Stimulated activated CD8-positive, alpha-beta memory T cell treated with anti-CD3 and anti-CD28 coated beads, Interleukin-15, amount 100 ng/mL, for 48 hours (primary cell): ENCODE measurements around the gene TESPA1.
A peak's percentile ranks its signal among the peaks of the same experiment; 100 is the strongest.
"Not testable (repeated sequence)": the region's sequence is repeated elsewhere in the genome, so short reads cannot be mapped to it uniquely, and the experiment has no call there.

ENCODE experiments used
- DNase-seq, 2 donors: peaks; one replicate each; pipeline ENCODE4 v3.0.0-alpha.2; 2020; ENCODE audit warnings: low read depth in 2 of 2

TESPA1 gene

DNA sequence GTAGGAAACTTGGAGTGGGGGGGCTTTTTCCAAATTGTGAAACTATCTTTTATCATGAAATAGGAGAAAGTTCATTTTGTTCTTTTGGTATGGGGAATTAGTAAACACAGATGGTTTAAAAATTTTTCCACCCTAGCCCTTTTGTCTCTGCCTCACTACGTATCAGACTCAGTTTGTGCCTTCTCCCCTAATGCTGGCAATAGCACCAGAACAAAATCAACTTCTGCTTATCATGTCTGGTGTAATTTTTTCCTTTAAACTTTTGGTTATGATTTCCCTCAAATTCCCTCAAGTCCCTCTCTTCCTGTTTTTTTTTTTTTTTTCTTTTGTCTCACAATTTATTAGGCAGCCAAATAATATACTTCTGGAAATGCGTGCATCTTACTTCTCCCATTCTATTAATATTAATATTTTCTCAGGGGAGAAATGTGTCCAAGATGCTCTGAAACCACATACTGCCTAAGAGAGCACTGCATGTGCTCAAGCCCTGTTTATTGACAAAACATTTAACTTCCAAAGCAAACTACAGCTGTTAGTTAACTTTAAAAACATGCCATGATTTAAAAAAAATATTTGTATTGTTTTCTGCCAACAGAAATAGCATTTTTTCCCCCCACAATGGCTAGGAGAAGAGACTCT lies 35.4 kb downstream of the TESPA1 start:
- DNase-seq = no peak

DNA sequence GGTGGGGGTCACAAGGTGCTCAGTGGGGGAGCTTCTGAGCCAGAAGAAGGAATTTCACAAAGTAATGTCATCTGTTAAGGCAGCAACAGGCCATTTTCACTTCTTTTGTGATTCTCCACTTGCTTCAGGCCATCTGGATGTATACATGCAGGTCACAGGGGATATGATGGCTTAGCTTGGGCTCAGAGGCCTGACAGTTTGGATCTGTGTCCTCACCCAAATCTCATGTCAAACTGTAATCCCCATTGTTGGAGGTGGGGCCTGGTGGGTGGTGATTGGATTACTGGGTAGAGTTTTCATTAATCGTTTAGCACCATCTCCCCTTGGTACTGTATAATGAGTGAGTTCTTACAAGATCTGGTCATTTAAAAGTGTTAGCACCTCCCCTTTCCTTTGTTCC lies 36.4 kb downstream of the TESPA1 start:
- DNase-seq = no peak

DNA sequence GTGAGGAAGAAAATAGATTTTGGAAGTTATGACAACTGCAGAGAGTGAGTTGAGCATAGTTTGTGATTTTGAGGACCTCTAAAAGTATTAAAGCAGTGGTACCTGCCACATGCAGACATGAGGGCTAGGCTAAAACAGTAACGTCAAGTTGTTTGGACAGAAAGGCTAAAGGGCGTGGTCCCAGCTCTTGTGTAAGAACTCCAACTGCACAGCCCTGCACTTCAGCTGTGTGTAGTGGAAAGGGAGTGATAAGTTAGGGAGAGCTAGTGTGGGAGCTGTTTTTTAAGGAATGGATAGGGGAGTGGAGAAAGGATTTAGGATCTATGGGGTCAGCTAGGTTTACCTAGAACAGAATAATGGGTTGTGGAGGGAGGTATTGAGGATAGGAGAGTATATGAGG lies 39.5 kb downstream of the TESPA1 start:
- DNase-seq = no peak

DNA sequence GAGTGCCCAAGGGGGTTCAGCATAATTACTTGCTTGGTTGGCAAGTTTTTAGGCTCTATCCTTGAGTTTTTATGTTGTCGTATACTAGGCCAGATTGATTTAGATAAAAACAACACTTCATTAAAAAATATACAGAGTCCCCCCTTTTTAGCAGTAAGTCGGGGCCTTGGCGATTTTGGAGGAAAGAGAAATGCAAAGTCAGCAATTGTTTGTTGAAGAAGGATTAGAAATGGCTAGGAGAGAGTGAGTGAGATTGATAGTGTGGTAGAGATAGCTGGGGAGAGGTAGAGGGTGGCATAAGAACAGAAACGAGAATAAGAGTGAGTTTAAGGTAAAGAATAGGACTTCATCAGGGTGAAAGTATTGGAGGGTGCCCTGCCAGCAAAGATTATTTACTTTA lies 41.3 kb downstream of the TESPA1 start:
- not testable (repeated sequence) for DNase-seq

DNA sequence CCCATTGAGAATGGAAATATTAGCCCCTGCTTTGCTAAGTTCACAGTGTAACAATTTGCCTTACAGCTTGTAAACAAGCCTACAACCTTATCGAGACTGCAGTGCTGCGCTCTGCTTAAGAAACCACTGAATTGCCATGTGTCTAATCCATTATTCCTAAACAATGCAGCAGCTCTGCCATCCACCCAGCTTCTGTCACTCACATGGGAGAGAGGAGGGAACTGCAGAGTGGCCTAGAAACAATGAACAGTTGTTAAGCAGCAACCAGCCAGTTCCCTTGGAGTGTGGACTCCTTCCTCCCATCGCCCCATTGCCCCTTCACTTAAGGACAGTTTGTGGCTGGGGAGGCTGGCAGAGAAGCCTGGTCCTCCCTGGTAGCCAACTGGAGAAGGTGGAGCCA lies 42.9 kb downstream of the TESPA1 start:
- DNase-seq = no peak

GRCh38 chr12:54940727-54941315 lies 43.7 kb downstream of the TESPA1 start:
- no peak for DNase-seq

DNA sequence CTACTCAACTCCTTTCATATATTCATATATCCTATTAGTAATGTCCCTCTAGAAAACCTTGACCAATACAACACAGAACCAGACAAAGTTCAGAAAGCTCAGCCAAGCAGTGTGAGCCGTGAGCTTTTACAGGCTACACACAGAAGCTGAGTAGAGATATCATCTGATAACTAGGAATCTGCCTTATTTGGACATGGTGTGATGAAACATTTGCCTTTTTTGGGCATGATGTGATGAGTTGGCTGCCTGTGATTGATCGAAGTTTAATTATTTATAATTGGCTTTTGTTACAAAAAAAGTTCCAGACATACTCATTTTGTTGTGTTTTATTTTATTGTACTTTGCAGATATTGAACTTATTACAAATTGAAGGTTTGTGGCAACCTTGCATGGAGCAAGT lies 46.6 kb downstream of the TESPA1 start:
- no peak for DNase-seq

DNA sequence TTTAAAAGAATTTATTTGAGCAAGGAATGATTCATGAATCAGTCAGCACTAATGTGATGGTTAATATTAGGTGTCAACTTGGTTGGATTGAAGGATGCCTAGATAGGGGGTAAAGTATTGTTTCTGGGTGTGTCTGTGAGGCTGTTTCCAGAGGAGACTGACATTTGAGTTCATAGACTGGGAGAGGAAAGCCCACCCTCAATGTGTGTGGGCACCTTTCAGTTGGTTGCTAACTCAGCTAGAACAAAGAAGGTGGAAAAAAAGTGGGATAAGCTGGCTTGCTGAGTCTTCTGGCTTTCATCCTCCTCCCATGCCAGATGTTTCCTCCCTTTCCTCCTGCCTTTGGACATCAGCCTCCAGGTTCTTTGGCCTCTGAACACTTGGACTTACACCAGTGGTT lies 47.2 kb downstream of the TESPA1 start:
- DNase-seq = no peak

DNA sequence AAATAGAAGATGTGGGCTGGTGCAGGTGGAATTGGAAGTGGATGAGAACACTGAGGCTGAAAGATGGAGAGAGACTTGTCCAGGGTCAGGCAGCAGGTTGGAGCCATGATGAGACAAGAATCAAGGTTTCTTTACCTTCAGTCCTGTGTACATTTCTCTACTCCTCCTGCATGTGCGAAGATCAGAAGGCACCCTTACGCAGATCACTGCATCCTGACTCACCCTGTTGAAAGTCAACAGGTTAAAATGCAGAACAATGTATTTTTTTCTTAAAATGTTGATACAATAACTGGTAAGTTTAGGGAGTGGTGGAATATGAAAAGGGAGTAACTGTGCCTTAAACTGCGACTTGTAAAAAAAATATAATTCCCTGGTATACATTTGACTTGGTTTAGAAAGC lies 47.8 kb downstream of the TESPA1 start:
- no peak for DNase-seq

- DNase-seq = peak in 1 of 2 donors; percentile 34
Measured at GRCh38 chr12:54935235-54935951, 49.2 kb downstream of the TESPA1 start.

GRCh38 chr12:54934419-54934818 lies 50.1 kb downstream of the TESPA1 start:
- no peak for DNase-seq

DNA sequence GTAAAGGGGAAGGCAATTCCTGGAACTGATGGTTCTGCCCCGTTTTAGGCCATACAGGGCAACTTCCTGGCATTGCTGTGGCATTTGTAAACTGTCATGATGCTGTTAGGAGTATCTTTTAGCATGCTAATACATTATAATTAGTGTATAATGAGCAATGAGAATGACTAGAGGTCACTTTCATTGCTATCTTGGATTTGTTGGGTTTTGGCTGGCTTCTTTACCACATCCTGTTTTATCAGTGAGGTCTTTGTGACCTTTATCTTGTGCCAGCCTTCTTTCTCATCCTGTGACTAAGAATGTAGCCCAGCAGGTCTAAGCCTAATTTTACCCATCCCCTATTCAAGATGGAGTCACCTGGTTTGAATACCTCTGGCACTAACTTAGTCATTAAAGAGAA lies 51.2 kb downstream of the TESPA1 start:
- no peak for DNase-seq

GRCh38 chr12:54932691-54933090 lies 51.9 kb downstream of the TESPA1 start:
- no peak for DNase-seq

- DNase-seq = no peak
Measured at GRCh38 chr12:54932038-54932437, 52.5 kb downstream of the TESPA1 start.

DNA sequence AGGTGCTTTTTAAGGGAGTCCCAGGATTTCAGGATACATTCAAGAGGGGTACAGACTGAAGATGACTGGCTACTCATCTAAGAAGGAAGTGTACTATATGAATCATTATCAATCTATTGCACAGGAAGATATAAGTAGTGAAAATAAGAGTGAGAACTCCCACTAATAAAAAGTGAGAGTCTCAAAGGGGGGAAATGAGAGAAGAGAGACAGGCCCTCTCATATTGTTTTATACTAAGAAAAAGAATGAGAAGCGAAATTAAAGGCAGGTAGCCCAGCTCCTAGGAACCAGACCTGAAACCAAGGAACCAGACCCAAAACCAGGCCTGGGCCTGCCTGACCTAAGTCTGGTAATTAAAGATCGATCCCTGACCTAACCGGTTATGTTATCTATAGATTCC lies 54.6 kb downstream of the TESPA1 start:
- no peak for DNase-seq

- DNase-seq = no peak
Measured at GRCh38 chr12:54926246-54926645, 58.3 kb downstream of the TESPA1 start.

DNA sequence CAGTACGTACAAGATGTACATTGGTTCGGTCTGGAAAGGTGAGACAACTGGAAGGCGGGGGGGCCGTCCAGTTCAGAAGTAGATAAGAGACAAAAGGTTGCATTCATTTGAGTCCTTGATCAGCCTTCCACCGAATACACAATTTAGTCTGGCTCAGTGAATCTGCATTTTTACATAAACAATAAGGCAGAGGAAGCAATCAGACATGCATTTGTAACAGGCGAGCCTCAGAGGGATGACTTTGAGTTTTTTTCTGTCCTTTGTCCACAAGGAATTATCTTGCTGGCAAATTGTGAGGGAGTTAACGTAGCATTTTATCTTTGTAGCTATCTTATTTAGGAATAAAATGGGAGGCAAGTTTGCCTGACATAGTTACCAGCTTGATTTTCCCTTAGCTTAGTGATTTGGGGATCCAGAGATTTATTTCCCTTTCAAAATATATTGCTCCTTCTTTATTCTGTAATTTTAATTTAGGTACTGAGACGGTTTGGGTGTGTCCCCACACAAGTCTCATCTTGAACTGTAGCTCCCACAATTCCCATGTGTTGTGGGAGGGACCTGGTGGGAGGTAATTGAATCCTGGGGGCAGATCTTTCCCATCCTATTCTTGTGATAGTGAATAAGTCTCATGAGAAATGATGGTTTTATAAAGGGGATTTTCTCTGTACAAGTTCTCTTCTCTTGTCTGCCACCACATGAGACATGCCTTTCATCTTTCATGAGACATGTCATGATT lies 59.4 kb downstream of the TESPA1 start:
- DNase-seq = no peak

DNA sequence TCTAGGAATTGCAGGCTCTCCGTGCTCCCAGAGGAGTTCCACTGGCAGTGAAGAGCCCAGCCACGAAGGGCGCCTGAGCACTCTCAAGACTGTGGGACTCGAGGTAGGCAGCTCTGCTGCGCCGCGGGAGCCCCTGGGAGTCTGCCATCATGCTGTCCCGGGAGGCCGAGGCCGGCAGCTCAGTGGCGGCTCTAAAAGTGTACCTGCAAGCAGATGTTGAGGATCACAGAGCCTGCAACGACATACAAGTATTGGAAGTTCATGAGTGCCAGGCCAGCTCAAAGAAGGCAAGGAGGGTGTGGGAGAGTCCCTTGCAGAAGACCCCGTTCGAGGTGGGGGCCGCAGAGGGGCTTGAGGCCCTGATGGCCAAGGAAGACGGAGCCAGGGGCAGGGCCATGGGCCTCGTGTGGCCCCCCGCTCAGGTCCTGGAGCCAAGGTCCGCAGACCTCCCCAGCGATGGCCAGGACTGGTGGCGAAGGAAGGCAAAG lies 67.5 kb downstream of the TESPA1 start:
- no peak for DNase-seq
